Non-pigmented ciliary epithelial cell (primary cell): Measurements from ENCODE around the gene HS3ST4.
"Not testable (repeated sequence)": the region's sequence is repeated elsewhere in the genome, so short reads cannot be mapped to it uniquely, and the experiment has no call there.

Experiments used
- DNase-seq: peaks from one replicate; pipeline ENCODE4 v3.0.0-alpha.2; 2010; ENCODE audit warnings: low read depth

The HS3ST4 gene

GRCh38 chr16:25996052-25996451 is 304.3 kb downstream of the HS3ST4 start:
- DNase-seq, result no peak

- no peak for DNase-seq
Observed at GRCh38 chr16:26005336-26005735, 313.6 kb downstream of the HS3ST4 start.

GRCh38 chr16:26012376-26012775 is 320.6 kb downstream of the HS3ST4 start:
- DNase-seq, result no peak

- no peak for DNase-seq
Observed at GRCh38 chr16:26015776-26016175, 324.0 kb downstream of the HS3ST4 start.

- DNase-seq, result no peak
Observed at GRCh38 chr16:26016989-26017388, 325.2 kb downstream of the HS3ST4 start.

GRCh38 chr16:26019381-26020242 is 327.9 kb downstream of the HS3ST4 start:
- no peak for DNase-seq

- DNase-seq, result no peak
Observed at GRCh38 chr16:26026709-26027450, 335.1 kb downstream of the HS3ST4 start.

GRCh38 chr16:26031286-26031685 is 339.5 kb downstream of the HS3ST4 start:
- no peak for DNase-seq

- not testable (repeated sequence) for DNase-seq
Observed at GRCh38 chr16:26032661-26033060, 340.9 kb downstream of the HS3ST4 start.

GRCh38 chr16:26041952-26042668 is 350.4 kb downstream of the HS3ST4 start:
- no peak for DNase-seq

GRCh38 chr16:26050472-26050871 is 358.7 kb downstream of the HS3ST4 start:
- no peak for DNase-seq

GRCh38 chr16:26051063-26051462 is 359.3 kb downstream of the HS3ST4 start:
- no peak for DNase-seq

GRCh38 chr16:26053889-26054288 is 362.1 kb downstream of the HS3ST4 start:
- no peak for DNase-seq

GRCh38 chr16:26058326-26058725 is 366.6 kb downstream of the HS3ST4 start:
- DNase-seq, result no peak

GRCh38 chr16:26070302-26071100 is 378.7 kb downstream of the HS3ST4 start:
- DNase-seq, result no peak

GRCh38 chr16:26071101-26071866 is 379.5 kb downstream of the HS3ST4 start:
- DNase-seq, result no peak

GRCh38 chr16:26078716-26079355 is 387.1 kb downstream of the HS3ST4 start:
- no peak for DNase-seq

GRCh38 chr16:26087091-26087490 is 395.3 kb downstream of the HS3ST4 start:
- no peak for DNase-seq

GRCh38 chr16:26091511-26091910 is 399.8 kb downstream of the HS3ST4 start:
- DNase-seq, result no peak

- not testable (repeated sequence) for DNase-seq
Observed at GRCh38 chr16:26098206-26098605, 406.4 kb downstream of the HS3ST4 start.
